HCT116 (cell line): ENCODE results near the gene BRPF3. TPM values are rescaled to one million over a fixed set of nuclear protein-coding genes. Genes with fewer than 3 reads are reported as not detected.

Experiments
- ATAC-seq: fragments of 200-7000 bp; cut with Tn5 transposase; 2 replicates; pipeline ENCODE4 v1.9.1; 2020; ENCODE audit warnings: mild to moderate bottlenecking, moderate library complexity
- BruUV-seq: library from RNA; stranded (reverse); fragments of 400-500 nt; replicated peaks from 2 replicates; lab custom pipeline; 2021; lab: Mats Ljungman, UMichigan
- CTCF ChIA-PET: fragments of 300-600 bp; sonication (Branson Sonifier 250); formaldehyde crosslinking; loops from one replicate; lab custom pipeline; 2021; ENCODE audit warnings: antibody characterized with exemption; lab: Charles Lee
- POLR2A ChIA-PET: fragments of 300-600, 350-600 bp; sonication (Branson Sonifier 250); formaldehyde crosslinking; loops from one replicate; lab custom pipeline; 2021; ENCODE audit warnings: antibody characterized with exemption; lab: Charles Lee
- RAD21 ChIA-PET, 2 experiments: fragments of 300-600 bp; sonication (Branson Sonifier 250); formaldehyde crosslinking; loops; one replicate each; lab custom pipeline; 2023; ENCODE audit warnings: low total read pairs in 2 of 2; ENCODE audit not compliant: uncharacterized antibody in 2 of 2, unreplicated experiment in 2 of 2, low non-redundant PET in 1 of 2; lab: Charles Lee
- DNase-seq: peaks from one replicate; pipeline ENCODE4 v3.0.0-alpha.2; 2010; ENCODE audit warnings: low read depth, low spot score
- H2AFZ ChIP-seq: fragments of 200-600 bp; shearing (Covaris generic), sonication (generic); 2 replicates; pipeline ENCODE4 v1.6.1; 2017; ENCODE audit warnings: low read depth, mixed run types, mixed read lengths, antibody characterized with exemption, low read length; ENCODE audit not compliant: poor library complexity, severe bottlenecking
- H3K27ac ChIP-seq: 2 replicates; pipeline ENCODE4 v1.5.1; 2012; ENCODE audit warnings: low read depth, low read length
- H3K27me3 ChIP-seq: fragments of 200-600 bp; sonication (generic); 2 replicates; pipeline ENCODE4 v1.6.1; 2016; ENCODE audit warnings: mixed run types, low read length, mixed read lengths; ENCODE audit not compliant: insufficient read depth
- H3K36me3 ChIP-seq, 2 experiments: fragments of 200-500 bp in 1 of 2; fragments of 200-600 bp in 1 of 2; sonication (Bioruptor generic) in 1 of 2; sonication (generic) in 1 of 2; 2 replicates each; pipeline versions ENCODE4 v1.5.1 to v1.6.1; 2014 to 2016; ENCODE audit warnings: low read length in 2 of 2, inconsistent platforms in 1 of 2, mixed read lengths in 1 of 2, mixed run types in 1 of 2; ENCODE audit not compliant: insufficient read depth in 2 of 2, control insufficient read depth in 1 of 2
- H3K4me1 ChIP-seq, 2 experiments: fragments of 200-600 bp in 1 of 2; sonication (generic) in 1 of 2; 2 replicates each; pipeline versions ENCODE4 v1.5.1 to v1.6.1; 2012 to 2017; ENCODE audit warnings: low read length in 2 of 2, inconsistent platforms in 1 of 2, mild to moderate bottlenecking in 1 of 2, mixed read lengths in 1 of 2, mixed run types in 1 of 2, moderate library complexity in 1 of 2; ENCODE audit not compliant: insufficient read depth in 2 of 2, control insufficient read depth in 1 of 2
- H3K4me2 ChIP-seq: fragments of 200-600 bp; sonication (generic); 2 replicates; pipeline ENCODE4 v1.6.1; 2017; ENCODE audit warnings: mixed run types, low read length, mixed read lengths
- H3K4me3 ChIP-seq, 2 experiments: fragments of 200-600 bp in 1 of 2; sonication (generic) in 1 of 2; replicated peaks in 1 of 2; 2 replicates each; pipeline ENCODE4 v1.5.1; 2011 to 2016; ENCODE audit warnings: low read length in 2 of 2, control low read depth in 1 of 2, low read depth in 1 of 2, mild to moderate bottlenecking in 1 of 2, mixed read lengths in 1 of 2, mixed run types in 1 of 2
- H3K79me2 ChIP-seq: fragments of 200-600 bp; sonication (generic); 2 replicates; pipeline ENCODE4 v1.6.1; 2017; ENCODE audit warnings: mild to moderate bottlenecking, mixed run types, low read length, moderate library complexity, mixed read lengths; ENCODE audit not compliant: insufficient read depth
- H3K9ac ChIP-seq: fragments of 200-600 bp; sonication (generic); 2 replicates; pipeline ENCODE4 v1.6.1; 2016; ENCODE audit warnings: low read length, mixed read lengths
- H3K9me2 ChIP-seq: fragments of 200-600 bp; sonication (generic), shearing (Covaris generic); 2 replicates; pipeline ENCODE4 v1.6.1; 2017; ENCODE audit warnings: mixed run types, mild to moderate bottlenecking, moderate library complexity; ENCODE audit not compliant: insufficient read depth
- H3K9me3 ChIP-seq, 2 experiments: fragments of 200-500 bp in 1 of 2; fragments of 200-600 bp in 1 of 2; sonication (Bioruptor generic) in 1 of 2; sonication (generic) in 1 of 2; 2 replicates each; pipeline ENCODE4 v1.6.1; 2014 to 2017; ENCODE audit warnings: low read length in 2 of 2, mixed read lengths in 2 of 2, inconsistent platforms in 1 of 2, low read depth in 1 of 2, mild to moderate bottlenecking in 1 of 2, mixed run types in 1 of 2, moderate library complexity in 1 of 2; ENCODE audit not compliant: control insufficient read depth in 1 of 2, insufficient read depth in 1 of 2
- H4K20me1 ChIP-seq: fragments of 200-600 bp; sonication (generic), shearing (Covaris generic); 2 replicates; pipeline ENCODE4 v1.6.1; 2017; ENCODE audit warnings: mixed run types, mild to moderate bottlenecking, moderate library complexity; ENCODE audit not compliant: insufficient read depth
- ATF3 ChIP-seq: IDR thresholded peaks from 2 replicates; pipeline ENCODE4 v1.6.1; 2012
- CBX3 ChIP-seq: IDR thresholded peaks from 2 replicates; pipeline ENCODE4 v1.6.1; 2012; ENCODE audit warnings: low read depth
- CEBPB ChIP-seq: IDR thresholded peaks from 2 replicates; pipeline ENCODE4 v1.6.1; 2012; ENCODE audit warnings: low read depth
- EGR1 ChIP-seq: IDR thresholded peaks from 2 replicates; pipeline ENCODE4 v1.6.1; 2012; ENCODE audit warnings: low read depth
- ELF1 ChIP-seq: IDR thresholded peaks from 2 replicates; pipeline ENCODE4 v1.6.1; 2012; ENCODE audit warnings: low read depth, borderline replicate concordance
- EZH2 ChIP-seq: fragments of 200-600 bp; sonication (generic); IDR thresholded peaks from 2 replicates; pipeline ENCODE4 v1.6.1; 2017; ENCODE audit warnings: antibody characterized with exemption, mixed run types
- EZH2phosphoT487 ChIP-seq: fragments of 200-600 bp; IDR thresholded peaks from 2 replicates; pipeline ENCODE4 v1.6.1; 2018; ENCODE audit warnings: antibody characterized with exemption, borderline replicate concordance
- FOSL1 ChIP-seq: IDR thresholded peaks from 2 replicates; pipeline ENCODE4 v1.6.1; 2012; ENCODE audit warnings: low read depth
- JUND ChIP-seq: IDR thresholded peaks from 2 replicates; pipeline ENCODE4 v1.6.1; 2012
- POLR2AphosphoS5 ChIP-seq: IDR thresholded peaks from 2 replicates; pipeline ENCODE4 v1.6.1; 2011; ENCODE audit warnings: mild to moderate bottlenecking, low read depth, low read length, moderate library complexity
- SIN3A ChIP-seq: IDR thresholded peaks from 2 replicates; pipeline ENCODE4 v1.6.1; 2012; ENCODE audit warnings: low read depth
- SRF ChIP-seq: IDR thresholded peaks from 2 replicates; pipeline ENCODE4 v1.6.1; 2012; ENCODE audit warnings: low read depth
- TCF7L2 ChIP-seq: IDR thresholded peaks from 2 replicates; pipeline ENCODE4 v1.7.0; 2011; ENCODE audit warnings: borderline replicate concordance, inconsistent platforms; ENCODE audit not compliant: insufficient read depth, insufficient read length; ENCODE audit errors: extremely low read depth
- YY1 ChIP-seq: IDR thresholded peaks from 2 replicates; pipeline ENCODE4 v1.6.1; 2011; ENCODE audit warnings: low read length, low read depth, moderate library complexity, mild to moderate bottlenecking; ENCODE audit not compliant: insufficient replicate concordance; ENCODE audit errors: extremely low read depth
- ZFX ChIP-seq: fragments of 450-650 bp; IDR thresholded peaks from 2 replicates; pipeline ENCODE4 v1.6.1; 2017
- intact Hi-C: fragments of 100-400 bp; cut with micrococcal nuclease; formaldehyde crosslinking; loops from 2 replicates; pipeline ENCODE4 v1.10.0; 2022
- total RNA-seq: library from RNA; stranded (reverse); gene quantifications from one replicate; pipeline ENCODE4 v1.2.1, GENCODE V29; 2021; ENCODE audit not compliant: unreplicated experiment
- TF ChIP-seq, protein P1 (sequence below): IDR thresholded peaks from 2 replicates; pipeline ENCODE4 v1.6.1; 2012
- TF ChIP-seq, protein P2 (sequence below): IDR thresholded peaks from 2 replicates; pipeline ENCODE4 v1.6.1; 2012; ENCODE audit warnings: low read depth

Gene BRPF3
- total RNA-seq, 1 experiment from 2014 or later: 20.3 TPM

- no peak for ATAC-seq
- no peak for TF ChIP-seq YY1
Measured at GRCh38 chr6:36149476-36149875, 47.1 kb upstream of the BRPF3 start.

DNA sequence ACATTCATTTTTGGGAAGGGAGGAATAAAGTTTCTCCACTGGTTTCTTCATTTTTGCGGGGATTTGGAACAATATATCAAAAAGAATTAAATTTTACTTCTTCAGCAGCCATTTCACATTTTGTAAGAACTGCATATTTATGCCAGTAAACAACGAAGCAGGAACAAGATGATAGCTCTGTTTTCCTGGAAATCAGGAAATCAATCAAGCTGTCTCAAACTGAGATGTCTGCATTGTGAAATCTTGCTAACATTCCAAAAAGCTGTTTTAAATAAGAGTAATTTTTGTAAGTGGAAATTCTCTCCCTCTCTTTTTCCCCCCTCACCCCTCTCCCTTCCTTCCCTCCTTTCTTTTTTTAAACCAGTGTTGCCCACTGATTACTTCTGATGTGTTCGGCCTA, 46.3 kb upstream of the BRPF3 start:
- intact Hi-C loops: no loop called here
- CTCF ChIA-PET: no interaction called here
- ATAC-seq: no peak

More at GRCh38 chr6:36149476-36149875, 47.1 kb upstream of the BRPF3 start:
- Histone ChIP-seq H3K27me3 (no peaks in the 10 kb centered on the region), H3K36me3 (no peaks in the 10 kb centered on the region), H3K4me1 (0 out of 4 replicates have a peak, but pooled peaks cover 0 to 2% of the 10 kb centered on the region in 2 experiments), H3K4me2 (no peak overlapping the region), H3K9ac (no peak overlapping the region), H3K79me2 (no peaks in the 10 kb centered on the region), H3K4me3 (no peak overlapping the region), H4K20me1 (no peaks in the 10 kb centered on the region), H3K9me2 (no peaks in the 10 kb centered on the region), H3K27ac (no peak overlapping the region), H3K9me3 (no peaks in the 10 kb centered on the region), H2AFZ (no peak overlapping the region)
- no TSS peak for BruUV-seq
- ChIA-PET CTCF (no interaction called here), POLR2A (no interaction called here), RAD21 (no interaction called here)
- intact Hi-C loops: no loop called here
- no peak for DNase-seq

More for the DNA sequence above, 46.3 kb upstream of the BRPF3 start:
- Histone ChIP-seq H3K27ac (no peak overlapping the region), H2AFZ (no peak overlapping the region), H3K27me3 (no peaks in the 10 kb centered on the region), H4K20me1 (no peaks in the 10 kb centered on the region), H3K9me2 (no peaks in the 10 kb centered on the region), H3K4me1 (0 out of 4 replicates have a peak, but pooled peaks cover 0 to 2% of the 10 kb centered on the region in 2 experiments), H3K4me2 (no peak overlapping the region), H3K4me3 (no peak overlapping the region)
- BruUV-seq: no TSS peak
- RAD21 ChIA-PET: no interaction called here
- DNase-seq: no peak
- TF ChIP-seq CBX3 (no peak), SRF (no peak), TCF7L2 (no peak), ELF1 (no peak), FOSL1 (no peak), EZH2phosphoT487 (no peak), EZH2 (no peak), POLR2AphosphoS5 (no peak), CEBPB (no peak), ATF3 (no peak), EGR1 (no peak), JUND (no peak), SIN3A (no peak), YY1 (no peak), ZFX (no peak)
- TF ChIP-seq, protein P1, sequence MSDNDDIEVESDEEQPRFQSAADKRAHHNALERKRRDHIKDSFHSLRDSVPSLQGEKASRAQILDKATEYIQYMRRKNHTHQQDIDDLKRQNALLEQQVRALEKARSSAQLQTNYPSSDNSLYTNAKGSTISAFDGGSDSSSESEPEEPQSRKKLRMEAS: no peak
- TF ChIP-seq, protein P2, sequence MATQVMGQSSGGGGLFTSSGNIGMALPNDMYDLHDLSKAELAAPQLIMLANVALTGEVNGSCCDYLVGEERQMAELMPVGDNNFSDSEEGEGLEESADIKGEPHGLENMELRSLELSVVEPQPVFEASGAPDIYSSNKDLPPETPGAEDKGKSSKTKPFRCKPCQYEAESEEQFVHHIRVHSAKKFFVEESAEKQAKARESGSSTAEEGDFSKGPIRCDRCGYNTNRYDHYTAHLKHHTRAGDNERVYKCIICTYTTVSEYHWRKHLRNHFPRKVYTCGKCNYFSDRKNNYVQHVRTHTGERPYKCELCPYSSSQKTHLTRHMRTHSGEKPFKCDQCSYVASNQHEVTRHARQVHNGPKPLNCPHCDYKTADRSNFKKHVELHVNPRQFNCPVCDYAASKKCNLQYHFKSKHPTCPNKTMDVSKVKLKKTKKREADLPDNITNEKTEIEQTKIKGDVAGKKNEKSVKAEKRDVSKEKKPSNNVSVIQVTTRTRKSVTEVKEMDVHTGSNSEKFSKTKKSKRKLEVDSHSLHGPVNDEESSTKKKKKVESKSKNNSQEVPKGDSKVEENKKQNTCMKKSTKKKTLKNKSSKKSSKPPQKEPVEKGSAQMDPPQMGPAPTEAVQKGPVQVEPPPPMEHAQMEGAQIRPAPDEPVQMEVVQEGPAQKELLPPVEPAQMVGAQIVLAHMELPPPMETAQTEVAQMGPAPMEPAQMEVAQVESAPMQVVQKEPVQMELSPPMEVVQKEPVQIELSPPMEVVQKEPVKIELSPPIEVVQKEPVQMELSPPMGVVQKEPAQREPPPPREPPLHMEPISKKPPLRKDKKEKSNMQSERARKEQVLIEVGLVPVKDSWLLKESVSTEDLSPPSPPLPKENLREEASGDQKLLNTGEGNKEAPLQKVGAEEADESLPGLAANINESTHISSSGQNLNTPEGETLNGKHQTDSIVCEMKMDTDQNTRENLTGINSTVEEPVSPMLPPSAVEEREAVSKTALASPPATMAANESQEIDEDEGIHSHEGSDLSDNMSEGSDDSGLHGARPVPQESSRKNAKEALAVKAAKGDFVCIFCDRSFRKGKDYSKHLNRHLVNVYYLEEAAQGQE: no peak
- TF ChIP-seq, all 23 proteins: peak for 0
- no peaks in the 10 kb centered on the region for H3K79me2 ChIP-seq
- peaks cover 0 to 4% of the 10 kb centered on the region in 2 experiments; a peak in 1 of 4 replicates for H3K9me3 ChIP-seq
- POLR2A ChIA-PET: no interaction called here
- H3K9ac ChIP-seq: no peak overlapping the region
- H3K36me3 ChIP-seq: no peaks in the 10 kb centered on the region
